ENCODE measurements around the gene SERPINE2. TPM values are rescaled to one million over a fixed set of nuclear protein-coding genes. Genes with fewer than 3 reads are reported as not detected.
"Not testable (repeated sequence)": the region's sequence is repeated elsewhere in the genome, so short reads cannot be mapped to it uniquely, and the experiment has no call there.

SERPINE2 gene
- total RNA-seq, 2 experiments from 2014 or later: 7.4 to 7.9 TPM

DNA sequence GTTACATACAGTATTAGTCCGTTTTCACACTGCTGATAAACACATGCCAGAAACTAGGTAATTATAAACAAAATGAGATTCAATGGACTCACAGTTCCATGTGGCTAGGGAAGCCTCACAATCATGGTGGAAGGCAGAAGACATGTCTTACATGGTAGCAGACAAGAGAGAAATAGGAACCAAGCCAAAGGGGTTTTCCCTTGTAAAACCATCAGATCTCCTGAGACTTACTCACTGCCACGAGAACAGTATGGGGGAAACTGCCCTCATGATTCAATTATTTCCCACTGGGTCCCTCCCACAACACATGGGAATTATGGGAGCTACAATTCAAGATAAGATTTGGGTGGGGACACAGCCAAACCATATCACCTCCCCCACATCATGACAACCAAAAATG, 99.6 kb downstream of the SERPINE2 start:
- ChIA-PET POLR2A (interaction anchor here (2.5 kb wide), 1 partner anchor 10 kb away, joined by 16 read pairs; no protein-coding TSS in a partner anchor), CTCF (interaction anchor here (2.8 kb wide), 1 partner anchor 31 kb away, joined by 10 read pairs; no protein-coding TSS in a partner anchor)
- H3K27me3 Mint-ChIP-seq, H3K9me3 Mint-ChIP-seq, H3K4me3 Mint-ChIP-seq, DNase-seq: not testable (repeated sequence)
- Mint-ChIP-seq H3K27ac (peak overlapping the region; percentile 25), H3K4me1 (peaks cover 75% of the 10 kb centered on the region), H3K36me3 (ENCODE audit: low read depth) (peaks cover 51% of the 10 kb centered on the region)

GRCh38 chr2:223937535-223937934, 101.6 kb downstream of the SERPINE2 start:
- CTCF ChIA-PET: interaction anchor here (2.0 kb wide), 1 partner anchor 33 kb away, joined by 12 read pairs; no protein-coding TSS in a partner anchor
- no peak overlapping the region for H3K4me3 Mint-ChIP-seq
- DNase-seq: no peak
- POLR2A ChIA-PET: interaction anchor here (1.2 to 2.7 kb wide), 2 partner anchors 12 to 100 kb away, joined by 4 to 6 read pairs; partner anchors contain the start of gene AP1S3
- peaks cover 46% of the 10 kb centered on the region for H3K36me3 Mint-ChIP-seq (ENCODE audit: low read depth)
- no peaks in the 10 kb centered on the region for H3K27me3 Mint-ChIP-seq
- H3K27ac Mint-ChIP-seq: no peak overlapping the region
- H3K9me3 Mint-ChIP-seq: peaks cover 7% of the 10 kb centered on the region
- H3K4me1 Mint-ChIP-seq: peaks cover 77% of the 10 kb centered on the region

- CTCF ChIA-PET: no interaction called here
Measured at GRCh38 chr2:223936862-223937326, 102.2 kb downstream of the SERPINE2 start.

DNA sequence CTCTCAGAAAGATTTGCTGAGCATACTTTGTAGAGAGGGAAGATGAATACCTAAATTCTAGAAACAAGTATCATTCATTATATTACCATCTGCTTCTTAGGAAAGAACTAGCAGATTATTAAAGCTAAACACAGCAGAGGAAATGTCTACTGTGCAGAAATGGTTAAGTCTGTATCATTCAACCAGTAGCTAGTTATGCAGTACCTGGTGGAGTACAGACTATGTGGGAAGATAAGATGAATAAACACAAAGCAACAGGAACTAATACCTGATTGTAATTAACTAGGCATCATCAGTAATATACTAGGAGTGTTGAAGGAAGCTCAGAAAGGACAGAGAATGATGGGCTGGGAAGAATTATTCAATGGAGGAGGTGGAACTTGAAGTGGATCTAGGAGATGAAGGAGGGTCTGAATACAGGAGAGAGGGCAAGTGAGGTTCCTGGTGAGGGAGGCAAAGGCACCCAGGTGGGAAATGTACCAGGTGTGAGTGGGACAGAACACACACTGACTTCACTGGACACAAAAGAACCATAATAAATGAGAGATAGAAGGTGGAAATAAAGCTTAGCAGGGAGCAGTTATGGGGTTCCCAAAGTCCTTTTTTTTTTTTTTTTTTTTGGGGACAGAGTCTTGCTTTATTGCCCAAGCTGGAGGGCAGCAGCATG, 103.5 kb downstream of the SERPINE2 start:
- no peaks in the 10 kb centered on the region for H3K27me3 Mint-ChIP-seq
- no peak overlapping the region for H3K4me3 Mint-ChIP-seq
- CTCF ChIA-PET: interaction anchor here (0.6 to 1.1 kb wide), 4 partner anchors 10 to 72 kb away, joined by 3 read pairs; no protein-coding TSS in a partner anchor
- peak overlapping the region; percentile 2 for H3K27ac Mint-ChIP-seq
- peaks cover 37% of the 10 kb centered on the region for H3K36me3 Mint-ChIP-seq (ENCODE audit: low read depth)
- peaks cover 75% of the 10 kb centered on the region for H3K4me1 Mint-ChIP-seq
- POLR2A ChIA-PET: interaction anchor here (0.7 to 2.7 kb wide), 5 partner anchors 9 to 1882 kb away, joined by 3 to 14 read pairs (median 4); partner anchors contain the start of genes AP1S3, MRPL44 and WDFY1
- peaks cover 5% of the 10 kb centered on the region for H3K9me3 Mint-ChIP-seq
- DNase-seq: no peak

More at GRCh38 chr2:223936862-223937326, 102.2 kb downstream of the SERPINE2 start:
- POLR2A ChIA-PET: interaction anchor here (1.7 to 2.7 kb wide), 3 partner anchors 8 to 99 kb away, joined by 4 to 14 read pairs (median 6); partner anchors contain the start of genes AP1S3 and WDFY1
- Mint-ChIP-seq H3K27ac (peak overlapping the region; percentile 62), H3K4me3 (peak overlapping the region; percentile 7), H3K27me3 (no peaks in the 10 kb centered on the region), H3K36me3 (ENCODE audit: low read depth) (peaks cover 45% of the 10 kb centered on the region), H3K4me1 (peaks cover 77% of the 10 kb centered on the region), H3K9me3 (peaks cover 7% of the 10 kb centered on the region)
- DNase-seq: no peak

GRCh38 chr2:223934870-223935269, 104.2 kb downstream of the SERPINE2 start:
- Mint-ChIP-seq H3K4me3 (no peak overlapping the region), H3K36me3 (ENCODE audit: low read depth) (peaks cover 32% of the 10 kb centered on the region), H3K27ac (no peak overlapping the region), H3K4me1 (peaks cover 81% of the 10 kb centered on the region), H3K9me3 (peaks cover 5% of the 10 kb centered on the region), H3K27me3 (no peaks in the 10 kb centered on the region)
- CTCF ChIA-PET: interaction anchor here (1.0 to 1.1 kb wide), 2 partner anchors 32 to 35 kb away, joined by 3 read pairs; no protein-coding TSS in a partner anchor
- DNase-seq: no peak
- POLR2A ChIA-PET: interaction anchor here (1.7 to 2.7 kb wide), 3 partner anchors 10 to 97 kb away, joined by 4 to 14 read pairs (median 6); partner anchors contain the start of genes AP1S3 and WDFY1

DNA sequence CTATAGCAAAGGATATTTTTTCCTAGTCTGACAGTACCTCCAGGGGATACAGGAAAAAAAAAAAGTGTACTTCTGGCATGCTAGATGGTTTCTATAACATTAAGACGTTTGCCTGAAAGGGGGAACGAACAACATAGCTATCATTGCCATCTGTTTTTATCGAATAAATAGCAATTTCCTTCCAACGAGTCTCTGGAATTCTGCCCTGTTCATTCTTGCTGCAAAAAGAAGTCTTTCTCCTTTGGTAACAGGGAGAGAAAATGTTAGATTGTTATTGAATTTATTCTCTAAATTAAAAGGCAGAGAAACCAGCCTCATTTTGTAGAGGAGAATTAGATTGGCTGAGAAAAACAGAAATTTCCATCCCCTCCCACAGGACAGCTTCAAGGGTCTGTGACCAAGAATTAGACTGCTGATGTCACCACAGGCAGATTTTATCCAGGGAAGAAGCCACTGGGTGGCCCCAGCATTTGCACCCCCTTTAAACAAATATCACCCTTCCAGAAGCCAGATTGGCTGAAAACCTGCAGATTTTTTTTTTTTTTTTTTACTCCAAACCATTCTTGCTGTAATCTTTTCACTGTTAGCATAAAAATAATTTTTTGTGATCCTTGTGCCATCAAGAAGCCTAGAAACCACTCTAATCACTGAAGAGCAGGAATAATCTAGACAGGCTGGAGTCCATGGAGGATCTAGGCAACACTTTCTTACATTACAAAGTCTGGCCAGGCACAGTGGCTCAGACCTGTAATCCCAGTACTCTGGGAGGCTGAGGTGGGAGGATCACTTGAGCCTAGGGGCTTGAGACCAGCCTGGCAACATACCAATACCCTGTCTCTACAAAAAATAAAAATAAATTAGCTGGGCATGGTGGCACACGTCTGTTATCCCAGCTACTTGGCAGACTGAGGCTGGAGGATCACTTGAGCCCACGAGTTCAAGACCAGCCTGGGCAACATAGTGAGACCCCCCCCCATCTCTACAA, 106.0 kb downstream of the SERPINE2 start:
- Mint-ChIP-seq H3K27ac (no peak overlapping the region), H3K9me3 (no peaks in the 10 kb centered on the region), H3K4me3 (no peak overlapping the region), H3K4me1 (peaks cover 78% of the 10 kb centered on the region), H3K36me3 (ENCODE audit: low read depth) (peaks cover 23% of the 10 kb centered on the region), H3K27me3 (no peaks in the 10 kb centered on the region)
- POLR2A ChIA-PET: interaction anchor here (1.2 kb wide), 1 partner anchor 8 kb away, joined by 3 read pairs; no protein-coding TSS in a partner anchor
- CTCF ChIA-PET: no interaction called here
- DNase-seq: no peak

GRCh38 chr2:223930103-223930976, 108.7 kb downstream of the SERPINE2 start:
- H3K4me3 Mint-ChIP-seq: no peak overlapping the region

GRCh38 chr2:223929571-223930102, 109.4 kb downstream of the SERPINE2 start:
- DNase-seq: peak; percentile 58
- no peaks in the 10 kb centered on the region for H3K9me3 Mint-ChIP-seq
- peaks cover 50% of the 10 kb centered on the region for H3K4me1 Mint-ChIP-seq
- H3K27me3 Mint-ChIP-seq: no peaks in the 10 kb centered on the region
- H3K27ac Mint-ChIP-seq: peak overlapping the region; percentile 66
- POLR2A ChIA-PET: interaction anchor here (0.9 to 1.7 kb wide), 6 partner anchors 11 to 68 kb away, joined by 3 to 16 read pairs (median 4); partner anchors contain the start of gene WDFY1
- CTCF ChIA-PET: interaction anchor here (0.6 to 1.3 kb wide), 2 partner anchors 15 to 60 kb away, joined by 3 to 4 read pairs; partner anchors contain the start of gene WDFY1
- no peak overlapping the region for H3K4me3 Mint-ChIP-seq
- peaks cover 28% of the 10 kb centered on the region for H3K36me3 Mint-ChIP-seq (ENCODE audit: low read depth)

More at GRCh38 chr2:223930103-223930976, 108.7 kb downstream of the SERPINE2 start:
- POLR2A ChIA-PET: interaction anchor here (0.9 to 1.7 kb wide), 5 partner anchors 11 to 68 kb away, joined by 3 to 16 read pairs (median 5); partner anchors contain the start of gene WDFY1
- H3K36me3 Mint-ChIP-seq (ENCODE audit: low read depth): peaks cover 32% of the 10 kb centered on the region
- no peaks in the 10 kb centered on the region for H3K27me3 Mint-ChIP-seq
- no peak for DNase-seq
- H3K4me1 Mint-ChIP-seq: peaks cover 57% of the 10 kb centered on the region
- H3K27ac Mint-ChIP-seq: peak overlapping the region; percentile 66
- CTCF ChIA-PET: no interaction called here
- H3K9me3 Mint-ChIP-seq: no peaks in the 10 kb centered on the region

DNA sequence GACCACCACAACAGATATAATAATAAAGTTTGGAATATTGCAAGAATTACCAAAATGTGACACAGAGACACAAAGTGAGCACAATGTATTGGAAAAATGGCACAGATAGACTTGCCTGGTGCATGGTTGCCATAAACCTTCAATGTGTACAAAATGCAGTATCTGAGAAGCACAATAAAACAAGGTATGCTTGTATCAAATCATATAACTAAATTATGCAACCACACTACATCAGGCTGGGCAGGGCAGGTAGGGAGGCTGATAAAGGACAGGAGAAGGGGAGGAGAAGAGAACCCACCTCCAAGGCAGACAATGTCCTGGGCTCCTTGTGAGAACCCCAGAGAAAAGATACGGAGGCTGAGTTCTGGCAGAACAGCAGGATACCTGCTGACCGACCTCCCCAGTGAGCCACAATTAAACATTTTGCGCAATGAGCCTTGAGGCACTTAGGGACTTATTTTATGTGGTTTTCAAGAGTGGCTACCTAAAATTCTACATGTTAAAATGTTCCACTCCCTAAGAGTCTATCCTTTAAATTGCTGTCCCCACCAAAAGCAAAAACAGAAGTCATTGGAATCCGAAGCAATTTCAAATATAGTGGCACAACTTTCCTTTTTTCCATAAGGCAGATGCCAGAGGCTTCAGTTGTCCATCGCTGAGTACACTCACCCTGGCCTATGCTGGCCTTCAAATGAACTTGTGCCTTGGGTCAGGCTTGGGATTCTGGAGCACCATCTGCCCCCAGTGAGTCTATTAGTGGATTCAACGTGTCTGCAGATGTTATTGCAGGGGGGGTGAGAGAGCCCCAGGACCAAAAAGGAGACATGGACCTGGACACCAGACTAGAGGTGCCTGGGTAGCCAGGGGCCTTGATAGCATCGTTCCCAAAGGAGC, 110.7 kb downstream of the SERPINE2 start:
- Mint-ChIP-seq H3K9me3 (no peaks in the 10 kb centered on the region), H3K27ac (no peak overlapping the region), H3K4me1 (peaks cover 42% of the 10 kb centered on the region), H3K27me3 (no peaks in the 10 kb centered on the region), H3K36me3 (ENCODE audit: low read depth) (peaks cover 30% of the 10 kb centered on the region), H3K4me3 (no peak overlapping the region)
- POLR2A ChIA-PET: interaction anchor here (0.6 to 1.7 kb wide), 5 partner anchors 13 to 65 kb away, joined by 3 to 6 read pairs (median 4); no protein-coding TSS in a partner anchor
- no peak for DNase-seq
- CTCF ChIA-PET: interaction anchor here (0.6 to 1.3 kb wide), 2 partner anchors 17 to 235 kb away, joined by 4 to 5 read pairs; partner anchors contain the start of gene WDFY1

DNA sequence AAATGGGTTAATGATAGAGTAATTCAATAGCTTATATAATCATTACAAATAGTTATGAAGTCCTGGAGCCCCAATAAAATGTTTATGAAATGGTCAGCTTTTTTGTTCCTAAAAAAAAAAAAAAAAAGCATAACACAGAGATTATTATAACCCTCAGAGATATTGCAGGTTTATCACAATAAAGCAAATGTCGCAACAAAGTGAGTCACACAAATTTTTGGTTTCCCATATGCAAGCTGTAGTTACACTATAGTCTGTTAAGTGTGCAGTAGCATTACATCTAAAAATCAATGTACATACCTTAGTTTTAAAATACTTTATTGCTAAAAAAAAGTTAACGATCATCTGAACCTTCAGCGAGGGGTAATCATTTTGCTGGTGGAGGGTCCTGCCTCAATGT, 114.0 kb downstream of the SERPINE2 start:
- peaks cover 39% of the 10 kb centered on the region for H3K4me1 Mint-ChIP-seq
- ChIA-PET CTCF (interaction anchor here (0.6 to 1.0 kb wide), 2 partner anchors 16 to 24 kb away, joined by 3 read pairs; no protein-coding TSS in a partner anchor), POLR2A (no interaction called here)
- no peak for DNase-seq
- no peaks in the 10 kb centered on the region for H3K9me3 Mint-ChIP-seq
- H3K36me3 Mint-ChIP-seq (ENCODE audit: low read depth): peaks cover 45% of the 10 kb centered on the region
- no peaks in the 10 kb centered on the region for H3K27me3 Mint-ChIP-seq
- no peak overlapping the region for H3K27ac Mint-ChIP-seq
- H3K4me3 Mint-ChIP-seq: no peak overlapping the region

Data from activated CD4-positive, alpha-beta memory T cell treated with anti-CD3 and anti-CD28 coated beads, Interleukin-2, amount 10 ng/mL, durations not matched to agents 7 days and 5 days (primary cell).